Measurements from ENCODE around the gene PRRC1. TPM values are rescaled to one million over a fixed set of nuclear protein-coding genes. Genes with fewer than 3 reads are reported as not detected.
"Not testable (repeated sequence)": the region's sequence is repeated elsewhere in the genome, so short reads cannot be mapped to it uniquely, and the experiment has no call there.

The PRRC1 gene
- total RNA-seq, 2 experiments from 2014 or later, result 37.9 to 41.0 TPM

DNA sequence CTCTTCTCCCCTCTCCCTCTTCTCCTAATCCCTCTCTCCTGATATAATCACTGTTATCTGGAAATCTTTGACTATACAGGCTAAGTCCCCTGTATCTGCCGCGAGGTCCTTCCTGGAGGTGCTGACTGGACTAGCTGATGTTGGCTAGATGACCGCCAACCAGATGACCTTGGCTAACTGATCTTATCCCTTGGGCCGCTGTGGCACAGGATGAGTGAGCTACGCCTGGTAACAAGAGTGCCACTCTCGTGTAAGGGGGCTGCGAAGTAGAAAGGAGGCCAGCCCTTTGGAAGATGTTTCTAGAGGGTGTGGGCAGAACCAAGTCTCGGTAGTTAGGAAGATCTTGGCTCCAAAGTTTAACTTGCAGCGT lies 345 bp upstream of the PRRC1 start:
- Mint-ChIP-seq H3K36me3 (peaks cover 28% of the 10 kb centered on the region), H3K27me3 (peaks cover 4% of the 10 kb centered on the region), H3K27ac (peak overlapping the region; percentile 79), H3K9me3 (peaks cover 10% of the 10 kb centered on the region), H3K4me3 (peak overlapping the region; percentile 81), H3K4me1 (peaks cover 22% of the 10 kb centered on the region)
- DNase-seq (no peak), ATAC-seq (ENCODE audit: low read depth) (no peak)
- POLR2A ChIA-PET, result interaction anchor here (1.2 kb wide), 1 partner anchor 740 kb away, joined by 3 read pairs; no protein-coding TSS in a partner anchor

DNA sequence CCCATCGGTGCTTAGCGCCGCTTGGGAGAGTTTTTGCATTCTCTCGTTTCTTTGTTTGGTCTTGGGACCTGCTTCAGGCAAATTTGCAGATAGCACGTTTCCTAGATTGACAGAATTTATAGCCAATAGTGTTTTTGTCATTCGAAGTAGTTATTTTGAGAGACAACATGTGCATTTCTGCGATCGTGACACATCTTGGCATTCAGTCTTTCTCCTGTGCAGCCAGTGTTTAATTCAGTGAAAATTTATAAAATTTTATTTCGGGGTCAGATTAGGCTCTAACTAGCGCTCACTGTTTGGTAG lies 830 bp downstream of the PRRC1 start:
- Mint-ChIP-seq H3K27me3 (no peaks in the 10 kb centered on the region), H3K4me3 (peak overlapping the region; percentile 78), H3K27ac (peak overlapping the region; percentile 69), H3K9me3 (peaks cover 10% of the 10 kb centered on the region), H3K4me1 (peaks cover 22% of the 10 kb centered on the region), H3K36me3 (peaks cover 33% of the 10 kb centered on the region)
- POLR2A ChIA-PET, result interaction anchor here (0.7 to 1.0 kb wide), 2 partner anchors 11 to 43 kb away, joined by 3 to 4 read pairs; no protein-coding TSS in a partner anchor
- no peak for DNase-seq
- ATAC-seq (ENCODE audit: low read depth), result no peak

DNA sequence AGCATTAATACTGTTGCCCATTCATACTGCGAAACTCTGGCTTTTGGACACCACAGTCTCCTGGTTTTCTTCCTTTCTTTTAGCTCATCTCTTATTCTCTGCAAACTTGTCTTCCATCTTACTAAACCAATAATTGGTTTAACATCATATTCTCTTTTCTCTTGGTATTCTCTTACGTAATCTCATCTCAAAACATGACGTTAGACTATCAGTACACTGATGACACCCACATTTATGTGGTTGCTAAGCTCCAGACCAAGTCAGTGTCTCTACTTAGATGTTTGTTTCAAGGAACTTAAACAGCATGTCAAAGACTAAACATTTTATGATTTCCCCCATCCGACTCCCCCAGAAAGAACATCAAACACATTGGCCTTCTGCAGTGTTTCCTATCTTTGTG lies 2.1 kb downstream of the PRRC1 start:
- Mint-ChIP-seq H3K27me3 (no peaks in the 10 kb centered on the region), H3K27ac (no peak overlapping the region), H3K4me3 (peak overlapping the region; percentile 1), H3K4me1 (peaks cover 22% of the 10 kb centered on the region), H3K36me3 (peaks cover 36% of the 10 kb centered on the region), H3K9me3 (peaks cover 10% of the 10 kb centered on the region)
- DNase-seq (no peak), ATAC-seq (ENCODE audit: low read depth) (no peak)
- POLR2A ChIA-PET, result no interaction called here

DNA sequence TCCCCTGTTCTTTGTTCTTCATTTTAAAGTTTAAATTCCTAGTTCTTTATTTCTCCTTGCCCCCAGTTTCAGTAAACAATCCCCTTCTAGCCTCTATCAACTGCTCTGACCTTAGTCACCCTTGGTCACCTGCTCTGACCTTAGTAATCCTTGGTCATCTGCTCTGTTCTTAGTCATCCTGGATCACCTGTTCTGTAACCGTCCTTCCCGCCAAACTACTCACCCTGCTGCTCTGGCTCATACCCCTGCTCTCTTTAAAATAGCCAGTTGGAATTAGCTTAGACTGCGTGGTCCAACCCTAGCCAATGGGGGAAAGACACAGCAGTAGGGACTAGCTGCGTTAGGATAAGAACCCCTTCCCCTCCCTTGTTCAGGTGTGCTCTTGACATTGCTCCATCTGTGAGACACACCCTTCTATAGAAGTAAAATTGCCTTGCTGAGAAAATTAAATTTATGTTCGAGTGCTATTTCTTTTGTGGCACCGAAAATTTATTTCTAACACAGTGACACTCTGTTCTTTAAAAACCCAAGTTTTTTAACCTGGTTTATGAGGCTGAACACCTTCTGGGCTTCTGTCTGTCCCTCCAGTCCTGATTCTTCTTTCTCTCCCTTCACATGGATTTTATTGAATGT lies 3.8 kb downstream of the PRRC1 start:
- H3K4me1 Mint-ChIP-seq, result peaks cover 22% of the 10 kb centered on the region
- no peak for ATAC-seq (ENCODE audit: low read depth)
- no peaks in the 10 kb centered on the region for H3K27me3 Mint-ChIP-seq
- peaks cover 40% of the 10 kb centered on the region for H3K36me3 Mint-ChIP-seq
- H3K9me3 Mint-ChIP-seq, result peaks cover 10% of the 10 kb centered on the region
- no peak for DNase-seq
- H3K27ac Mint-ChIP-seq, result no peak overlapping the region
- POLR2A ChIA-PET, result no interaction called here
- no peak overlapping the region for H3K4me3 Mint-ChIP-seq

DNA sequence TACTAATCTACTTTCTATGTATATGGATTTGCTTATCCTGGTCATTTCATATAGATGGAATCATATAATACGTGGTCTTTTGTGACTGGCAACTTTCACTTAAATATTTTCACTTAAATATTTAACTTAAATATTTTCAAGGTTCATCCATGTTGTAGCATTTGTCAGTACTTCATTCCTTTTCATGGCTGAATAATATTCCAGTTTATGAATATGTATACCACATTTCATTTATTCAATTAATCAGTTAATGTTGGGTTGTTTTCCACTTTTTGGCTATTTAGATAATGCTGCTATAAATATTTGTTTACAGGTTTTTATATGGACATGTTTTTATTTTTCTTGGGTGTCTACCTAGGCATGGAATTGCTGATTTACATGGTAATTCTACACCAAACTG lies 7.7 kb downstream of the PRRC1 start:
- Mint-ChIP-seq H3K9me3 (peaks cover 10% of the 10 kb centered on the region), H3K36me3 (peaks cover 36% of the 10 kb centered on the region), H3K4me1 (peaks cover 4% of the 10 kb centered on the region), H3K4me3 (no peak overlapping the region), H3K27ac (no peak overlapping the region), H3K27me3 (no peaks in the 10 kb centered on the region)
- ATAC-seq (ENCODE audit: low read depth) (no peak), DNase-seq (no peak)
- POLR2A ChIA-PET, result no interaction called here

DNA sequence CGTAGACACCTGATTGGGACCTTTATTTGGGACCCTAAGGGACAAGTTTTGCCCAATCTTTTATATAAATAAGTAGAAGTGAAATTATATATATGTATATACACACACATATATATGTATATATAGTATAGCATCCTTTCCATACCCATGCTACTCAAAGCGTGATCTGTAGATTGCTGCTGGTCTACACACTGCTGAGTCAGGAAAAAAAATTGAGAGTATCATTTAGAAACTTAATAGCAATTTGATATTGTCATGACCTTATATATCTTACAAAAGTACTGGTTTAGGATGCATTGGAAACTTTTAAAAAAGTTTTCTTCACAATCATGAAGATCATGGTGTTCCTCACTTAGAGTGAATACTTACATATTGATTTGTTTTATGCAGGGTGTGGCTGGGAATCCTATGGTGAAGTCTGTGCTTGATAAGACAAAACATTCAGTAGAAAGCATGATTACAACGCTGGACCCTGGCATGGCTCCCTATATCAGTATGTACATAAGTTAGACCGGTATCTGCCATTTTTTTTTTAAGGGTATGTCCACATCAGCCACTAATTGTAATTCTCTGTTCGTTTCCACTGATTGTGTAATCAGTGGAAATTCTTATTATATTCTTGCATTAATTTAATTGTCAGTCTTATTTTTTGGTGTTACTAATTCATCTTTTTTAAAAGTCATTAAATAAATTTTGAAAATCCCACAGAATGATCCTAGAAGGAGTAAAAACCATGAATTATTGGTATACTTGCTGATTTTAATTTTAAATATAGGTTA lies 12.7 kb downstream of the PRRC1 start:
- ATAC-seq (ENCODE audit: low read depth) (no peak), DNase-seq (no peak)
- peaks cover 22% of the 10 kb centered on the region for H3K36me3 Mint-ChIP-seq
- H3K9me3 Mint-ChIP-seq, result no peaks in the 10 kb centered on the region
- no peaks in the 10 kb centered on the region for H3K4me1 Mint-ChIP-seq
- no peaks in the 10 kb centered on the region for H3K27me3 Mint-ChIP-seq
- H3K27ac Mint-ChIP-seq, result no peak overlapping the region
- no peak overlapping the region for H3K4me3 Mint-ChIP-seq
- POLR2A ChIA-PET, result no interaction called here

DNA sequence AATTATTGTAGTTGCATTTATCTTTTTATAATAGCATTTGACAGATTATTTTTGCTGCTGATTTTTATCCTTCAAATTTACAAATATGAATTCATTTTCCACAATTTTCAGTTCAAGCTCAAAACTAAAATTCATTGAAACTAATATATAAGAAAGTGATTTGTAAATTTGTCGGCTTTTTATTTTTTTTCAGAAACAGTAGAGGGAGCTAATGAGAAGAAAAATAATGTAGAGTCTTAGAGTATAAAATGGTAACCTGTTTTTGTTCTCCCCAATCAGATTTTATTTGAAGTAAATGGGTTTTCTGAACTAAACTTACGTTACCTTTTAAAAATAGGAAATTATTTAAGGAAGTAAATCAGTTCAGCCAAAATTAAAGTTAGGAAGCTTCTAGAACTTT lies 19.2 kb downstream of the PRRC1 start:
- ATAC-seq (ENCODE audit: low read depth), result no peak
- H3K9me3 Mint-ChIP-seq, result peaks cover 1% of the 10 kb centered on the region
- no peaks in the 10 kb centered on the region for H3K27me3 Mint-ChIP-seq
- H3K36me3 Mint-ChIP-seq, result peaks cover 34% of the 10 kb centered on the region
- no peak overlapping the region for H3K4me3 Mint-ChIP-seq
- no peak for DNase-seq
- no peak overlapping the region for H3K27ac Mint-ChIP-seq
- POLR2A ChIA-PET, result no interaction called here
- no peaks in the 10 kb centered on the region for H3K4me1 Mint-ChIP-seq

DNA sequence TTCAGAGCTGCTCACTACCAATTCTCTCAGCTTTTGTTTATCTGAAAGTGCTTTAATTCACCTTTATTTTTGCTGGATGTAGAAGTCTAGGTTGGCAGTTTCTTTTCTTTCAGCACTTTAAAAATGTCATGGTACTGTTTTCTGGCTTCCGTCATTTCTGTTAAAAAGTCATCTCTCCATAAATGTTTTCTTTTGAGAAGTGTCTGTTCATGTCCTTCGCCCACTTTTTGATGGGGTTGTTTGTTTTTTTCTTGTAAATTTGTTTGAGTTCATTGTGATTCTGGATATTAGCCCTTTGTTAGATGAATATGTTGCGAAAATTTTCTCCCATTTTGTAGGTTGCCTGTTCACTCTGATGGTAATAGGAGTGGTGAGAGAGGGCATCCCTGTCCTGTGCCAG lies 23.1 kb downstream of the PRRC1 start:
- H3K27me3 Mint-ChIP-seq; H3K27ac Mint-ChIP-seq; H3K9me3 Mint-ChIP-seq; POLR2A ChIA-PET; DNase-seq; H3K4me1 Mint-ChIP-seq; ATAC-seq (ENCODE audit: low read depth); H3K4me3 Mint-ChIP-seq: not testable (repeated sequence)
- H3K36me3 Mint-ChIP-seq, result peaks cover 34% of the 10 kb centered on the region

DNA sequence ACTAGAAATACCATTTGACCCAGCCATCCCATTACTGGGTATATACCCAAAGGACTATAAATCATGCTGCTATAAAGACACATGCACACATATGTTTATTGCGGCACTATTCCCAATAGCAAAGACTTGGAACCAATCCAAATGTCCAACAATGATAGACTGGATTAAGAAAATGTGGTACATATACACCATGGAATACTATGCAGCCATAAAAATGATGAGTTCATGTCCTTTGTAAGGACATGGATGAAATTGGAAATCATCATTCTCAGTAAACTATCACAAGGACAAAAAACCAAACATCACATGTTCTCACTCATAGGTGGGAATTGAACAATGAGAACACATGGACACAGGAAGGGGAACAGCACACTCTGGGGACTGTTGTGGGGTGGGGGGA lies 27.8 kb downstream of the PRRC1 start:
- H3K27me3 Mint-ChIP-seq; H3K27ac Mint-ChIP-seq; H3K9me3 Mint-ChIP-seq; H3K4me3 Mint-ChIP-seq; ATAC-seq (ENCODE audit: low read depth); H3K4me1 Mint-ChIP-seq; POLR2A ChIA-PET; DNase-seq: not testable (repeated sequence)
- peaks cover 31% of the 10 kb centered on the region for H3K36me3 Mint-ChIP-seq

DNA sequence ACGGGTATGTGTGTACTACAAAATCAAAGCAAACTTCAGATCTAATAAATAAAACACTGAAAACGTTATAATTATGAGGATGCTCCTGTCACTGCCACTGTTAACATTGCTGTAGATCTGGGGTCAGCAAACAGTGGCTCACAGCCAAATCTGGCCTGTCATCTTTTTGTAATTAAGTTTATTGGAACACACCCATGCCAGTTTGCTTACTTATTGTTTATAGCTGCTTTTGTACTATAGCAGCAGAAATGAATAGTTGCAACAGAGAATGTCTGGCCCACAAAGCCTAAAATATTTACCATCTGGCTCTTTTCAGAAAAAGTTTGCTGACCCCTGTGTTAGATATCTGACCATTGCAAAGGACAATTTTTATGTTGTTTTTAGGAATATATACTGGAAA lies 32.1 kb downstream of the PRRC1 start:
- no peak for ATAC-seq (ENCODE audit: low read depth)
- POLR2A ChIA-PET, result no interaction called here
- H3K27me3 Mint-ChIP-seq, result no peaks in the 10 kb centered on the region
- no peak overlapping the region for H3K4me3 Mint-ChIP-seq
- peaks cover 19% of the 10 kb centered on the region for H3K36me3 Mint-ChIP-seq
- no peaks in the 10 kb centered on the region for H3K4me1 Mint-ChIP-seq
- no peak overlapping the region for H3K27ac Mint-ChIP-seq
- no peak for DNase-seq
- no peaks in the 10 kb centered on the region for H3K9me3 Mint-ChIP-seq

DNA sequence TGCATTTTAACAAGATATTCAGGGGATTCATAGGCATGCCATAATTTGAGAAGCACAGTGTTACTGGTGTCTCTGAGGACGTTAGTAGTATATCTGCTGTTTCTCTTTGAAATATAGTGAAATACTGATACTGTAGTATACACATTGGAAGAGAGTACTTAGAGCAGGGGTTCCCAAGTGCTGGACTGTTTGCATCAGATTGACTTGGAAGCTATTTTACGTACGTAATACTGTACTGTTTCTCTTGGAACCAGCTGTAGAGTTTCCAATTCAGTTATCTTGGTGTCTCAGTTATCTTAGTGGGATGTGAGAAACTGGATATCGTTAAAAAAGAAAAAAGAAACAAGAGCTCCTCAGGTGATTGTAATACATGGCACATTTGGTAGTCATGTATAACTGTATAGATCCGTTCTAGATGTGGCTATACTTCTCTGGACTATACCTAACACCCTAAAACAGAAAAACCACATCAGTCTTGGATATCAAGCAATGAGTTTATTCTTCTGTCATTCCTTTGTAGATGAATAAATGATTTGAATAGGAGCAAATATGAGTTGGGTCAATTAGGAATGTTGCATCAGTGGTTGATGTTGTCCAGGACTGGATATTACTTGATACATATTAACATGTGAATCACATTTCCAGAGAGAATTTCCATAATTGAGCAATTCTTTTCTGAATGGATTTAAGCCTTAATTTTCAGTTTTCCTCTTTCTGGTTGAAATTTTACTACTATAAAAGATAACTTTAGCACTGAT lies 33.4 kb downstream of the PRRC1 start:
- no peaks in the 10 kb centered on the region for H3K4me1 Mint-ChIP-seq
- POLR2A ChIA-PET, result no interaction called here
- peaks cover 18% of the 10 kb centered on the region for H3K36me3 Mint-ChIP-seq

DNA sequence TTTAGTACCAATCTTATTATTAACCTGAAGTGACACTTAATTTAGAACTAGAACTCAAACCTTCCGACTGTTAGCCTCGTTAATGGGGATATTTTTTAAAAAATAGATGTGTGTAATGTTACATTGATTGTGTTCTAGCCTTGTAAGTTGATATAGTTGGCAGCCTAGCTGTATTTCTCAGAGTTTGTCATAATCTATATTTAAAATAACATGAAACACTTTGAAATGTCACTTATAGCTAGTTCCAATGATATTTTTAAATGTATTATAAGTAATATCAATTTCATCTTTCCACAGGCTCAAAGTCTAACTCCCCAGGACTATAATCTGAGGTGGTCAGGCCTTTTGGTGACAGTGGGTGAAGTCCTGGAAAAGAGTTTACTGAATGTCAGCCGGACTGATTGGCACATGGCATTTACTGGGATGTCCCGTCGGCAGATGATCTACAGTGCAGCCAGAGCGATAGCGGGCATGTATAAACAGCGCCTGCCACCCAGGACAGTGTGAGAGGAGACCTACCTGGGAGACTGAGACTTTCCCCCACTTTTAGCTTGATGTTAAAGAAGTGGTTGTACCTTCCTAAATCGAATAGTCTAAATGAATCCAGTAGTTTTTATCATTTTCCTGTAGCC lies 34.1 kb downstream of the PRRC1 start:
- no peak for DNase-seq
- H3K27me3 Mint-ChIP-seq, result no peaks in the 10 kb centered on the region
- no peak overlapping the region for H3K27ac Mint-ChIP-seq
- no peaks in the 10 kb centered on the region for H3K4me1 Mint-ChIP-seq
- POLR2A ChIA-PET, result no interaction called here
- peaks cover 14% of the 10 kb centered on the region for H3K36me3 Mint-ChIP-seq
- no peak overlapping the region for H3K4me3 Mint-ChIP-seq
- H3K9me3 Mint-ChIP-seq, result no peaks in the 10 kb centered on the region
- ATAC-seq (ENCODE audit: low read depth), result no peak

More for the DNA sequence above, 33.4 kb downstream of the PRRC1 start:
- H3K4me3 Mint-ChIP-seq, result no peak overlapping the region
- DNase-seq (no peak), ATAC-seq (ENCODE audit: low read depth) (no peak)
- no peaks in the 10 kb centered on the region for H3K9me3 Mint-ChIP-seq
- no peak overlapping the region for H3K27ac Mint-ChIP-seq
- no peaks in the 10 kb centered on the region for H3K27me3 Mint-ChIP-seq

DNA sequence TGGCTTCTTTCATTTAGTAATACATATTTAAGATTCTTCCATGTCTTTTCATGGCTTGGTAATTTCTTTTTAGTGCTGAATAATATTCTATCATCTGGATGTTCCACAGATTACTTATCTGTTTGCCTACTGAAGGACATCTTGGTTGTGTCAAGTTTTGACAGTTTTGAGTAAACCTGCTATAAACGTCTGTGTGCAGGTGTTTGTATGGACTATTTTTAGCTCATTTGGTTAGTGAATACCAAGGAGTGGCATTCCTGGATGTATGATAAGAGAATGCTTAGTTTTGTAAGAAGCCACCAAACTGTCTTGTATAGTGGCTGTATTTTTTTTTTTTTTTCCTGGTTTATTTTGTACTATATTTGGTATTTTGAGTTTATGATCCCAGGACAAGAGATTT lies 38.4 kb downstream of the PRRC1 start:
- Mint-ChIP-seq H3K27me3 (no peaks in the 10 kb centered on the region), H3K9me3 (no peaks in the 10 kb centered on the region), H3K4me3 (no peak overlapping the region), H3K36me3 (peaks cover 10% of the 10 kb centered on the region), H3K4me1 (no peaks in the 10 kb centered on the region), H3K27ac (no peak overlapping the region)
- POLR2A ChIA-PET, result no interaction called here
- no peak for DNase-seq
- no peak for ATAC-seq (ENCODE audit: low read depth)

All from activated naive CD8-positive, alpha-beta T cell treated with anti-CD3 and anti-CD28 coated beads, Interleukin-2, amount 10 ng/mL, durations not matched to agents 7 days and 5 days (primary cell).